OCI-LY7 (cell line): ENCODE measurements around the gene RAB6C.
"Not testable (repeated sequence)": the region's sequence is repeated elsewhere in the genome, so short reads cannot be mapped to it uniquely, and the experiment has no call there.

Experiments
- EZH2phosphoT487 ChIP-seq: fragments of 200-600 bp; sonication (generic); IDR thresholded peaks from 2 replicates; pipeline ENCODE4 v1.6.1; 2018; ENCODE audit warnings: low read depth, borderline replicate concordance, mild to moderate bottlenecking, mixed run types, antibody characterized with exemption, low read length, moderate library complexity, mixed read lengths
- TF ChIP-seq, protein P1 (sequence below): fragments of 200-600 bp; sonication (generic); conservative IDR thresholded peaks from 2 replicates; pipeline ENCODE4 v1.5.1; 2014; ENCODE audit warnings: mild to moderate bottlenecking, antibody characterized with exemption, low read length, moderate library complexity, mixed read lengths

DNA sequence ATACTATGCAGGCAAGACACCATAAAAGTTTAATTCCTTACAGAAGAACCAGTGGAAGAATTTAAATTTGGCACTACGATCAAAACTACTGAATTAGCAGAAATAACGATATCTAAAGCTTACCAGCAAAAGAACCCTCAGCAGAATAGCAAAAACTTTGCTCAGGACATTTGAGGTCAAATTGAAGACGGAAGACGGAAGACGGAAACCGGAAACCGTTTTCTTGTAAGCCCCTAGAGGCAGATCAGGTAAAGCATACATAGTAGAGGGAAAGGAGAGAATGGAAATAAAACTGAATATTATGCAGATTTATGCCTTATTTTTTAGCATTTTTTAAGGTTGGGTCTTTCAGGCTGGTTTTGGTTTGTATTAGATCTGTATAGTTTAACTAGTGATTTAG is 2.2 kb downstream of the RAB6C start:
- TF ChIP-seq, protein P1, sequence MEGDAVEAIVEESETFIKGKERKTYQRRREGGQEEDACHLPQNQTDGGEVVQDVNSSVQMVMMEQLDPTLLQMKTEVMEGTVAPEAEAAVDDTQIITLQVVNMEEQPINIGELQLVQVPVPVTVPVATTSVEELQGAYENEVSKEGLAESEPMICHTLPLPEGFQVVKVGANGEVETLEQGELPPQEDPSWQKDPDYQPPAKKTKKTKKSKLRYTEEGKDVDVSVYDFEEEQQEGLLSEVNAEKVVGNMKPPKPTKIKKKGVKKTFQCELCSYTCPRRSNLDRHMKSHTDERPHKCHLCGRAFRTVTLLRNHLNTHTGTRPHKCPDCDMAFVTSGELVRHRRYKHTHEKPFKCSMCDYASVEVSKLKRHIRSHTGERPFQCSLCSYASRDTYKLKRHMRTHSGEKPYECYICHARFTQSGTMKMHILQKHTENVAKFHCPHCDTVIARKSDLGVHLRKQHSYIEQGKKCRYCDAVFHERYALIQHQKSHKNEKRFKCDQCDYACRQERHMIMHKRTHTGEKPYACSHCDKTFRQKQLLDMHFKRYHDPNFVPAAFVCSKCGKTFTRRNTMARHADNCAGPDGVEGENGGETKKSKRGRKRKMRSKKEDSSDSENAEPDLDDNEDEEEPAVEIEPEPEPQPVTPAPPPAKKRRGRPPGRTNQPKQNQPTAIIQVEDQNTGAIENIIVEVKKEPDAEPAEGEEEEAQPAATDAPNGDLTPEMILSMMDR = not testable (repeated sequence)
- not testable (repeated sequence) for TF ChIP-seq EZH2phosphoT487
